Measurements from ENCODE around the gene FBXW11.

Gene FBXW11

DNA sequence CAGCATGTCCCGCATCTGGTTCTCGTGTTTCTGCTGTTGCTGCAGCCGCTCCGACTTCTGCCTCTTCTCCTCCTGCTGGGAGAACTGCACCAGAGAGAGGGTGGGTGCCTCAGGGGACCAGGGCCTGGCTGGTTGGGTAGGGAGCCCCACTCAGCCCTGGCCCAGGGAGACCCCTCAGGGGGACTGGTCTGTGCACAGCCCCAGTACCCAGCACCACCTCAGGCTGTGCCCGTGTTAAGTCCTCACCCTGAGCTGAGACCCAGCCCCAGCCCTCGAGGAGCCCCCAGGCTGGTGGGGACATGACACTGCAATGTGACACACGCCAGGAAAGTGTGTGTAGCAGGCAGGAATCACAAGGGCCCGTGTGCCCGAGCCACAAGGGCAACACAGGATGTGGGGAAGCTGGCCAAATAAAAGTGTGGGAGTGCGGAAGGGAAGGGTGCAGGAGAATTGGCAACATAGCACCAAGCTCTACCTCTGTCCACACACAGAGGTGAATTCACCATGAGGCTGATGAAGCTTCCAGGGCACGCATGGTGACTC is 48.2 kb upstream of the FBXW11 start:
- Histone ChIP-seq H3K9me2 (replicated peaks; ENCODE audit: low read depth, low read length) (no peaks in the 10 kb centered on the region), H3K9me3 (ENCODE audit: insufficient read depth, low read depth, low read length) (no peaks in the 10 kb centered on the region), H3F3A (ENCODE audit: low read depth) (no peaks in the 10 kb centered on the region), H2AFZ (ENCODE audit: low read length) (no peak overlapping the region), H3K79me2 (ENCODE audit: insufficient read depth, low read length) (no peaks in the 10 kb centered on the region), H3K4me1 (ENCODE audit: insufficient read depth, low read length, poor library complexity, severe bottlenecking) (no peaks in the 10 kb centered on the region), H3K27me3 (ENCODE audit: insufficient read depth, low read length, poor library complexity, severe bottlenecking) (no peaks in the 10 kb centered on the region), H3K9ac (ENCODE audit: low read depth, low read length, poor library complexity, severe bottlenecking) (no peak overlapping the region), H3K4me3 (ENCODE audit: low read length, poor library complexity, severe bottlenecking) (no peak overlapping the region), H3K4me2 (ENCODE audit: low read depth, low read length, poor library complexity, severe bottlenecking) (no peak overlapping the region), H4K20me1 (ENCODE audit: insufficient read depth, low read length, poor library complexity, severe bottlenecking) (no peaks in the 10 kb centered on the region), H3K36me3 (ENCODE audit: insufficient read depth, low read length) (peaks cover 52% of the 10 kb centered on the region; the same call in 1 of the 2 replicates)
- TF ChIP-seq, protein P1, sequence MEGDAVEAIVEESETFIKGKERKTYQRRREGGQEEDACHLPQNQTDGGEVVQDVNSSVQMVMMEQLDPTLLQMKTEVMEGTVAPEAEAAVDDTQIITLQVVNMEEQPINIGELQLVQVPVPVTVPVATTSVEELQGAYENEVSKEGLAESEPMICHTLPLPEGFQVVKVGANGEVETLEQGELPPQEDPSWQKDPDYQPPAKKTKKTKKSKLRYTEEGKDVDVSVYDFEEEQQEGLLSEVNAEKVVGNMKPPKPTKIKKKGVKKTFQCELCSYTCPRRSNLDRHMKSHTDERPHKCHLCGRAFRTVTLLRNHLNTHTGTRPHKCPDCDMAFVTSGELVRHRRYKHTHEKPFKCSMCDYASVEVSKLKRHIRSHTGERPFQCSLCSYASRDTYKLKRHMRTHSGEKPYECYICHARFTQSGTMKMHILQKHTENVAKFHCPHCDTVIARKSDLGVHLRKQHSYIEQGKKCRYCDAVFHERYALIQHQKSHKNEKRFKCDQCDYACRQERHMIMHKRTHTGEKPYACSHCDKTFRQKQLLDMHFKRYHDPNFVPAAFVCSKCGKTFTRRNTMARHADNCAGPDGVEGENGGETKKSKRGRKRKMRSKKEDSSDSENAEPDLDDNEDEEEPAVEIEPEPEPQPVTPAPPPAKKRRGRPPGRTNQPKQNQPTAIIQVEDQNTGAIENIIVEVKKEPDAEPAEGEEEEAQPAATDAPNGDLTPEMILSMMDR (conservative IDR thresholded peaks at IDR 0.05; ENCODE audit: low read length) = no peak
- no peak for TF ChIP-seq EZH2phosphoT487 (IDR thresholded peaks at IDR 0.05; ENCODE audit: borderline replicate concordance)

DNA sequence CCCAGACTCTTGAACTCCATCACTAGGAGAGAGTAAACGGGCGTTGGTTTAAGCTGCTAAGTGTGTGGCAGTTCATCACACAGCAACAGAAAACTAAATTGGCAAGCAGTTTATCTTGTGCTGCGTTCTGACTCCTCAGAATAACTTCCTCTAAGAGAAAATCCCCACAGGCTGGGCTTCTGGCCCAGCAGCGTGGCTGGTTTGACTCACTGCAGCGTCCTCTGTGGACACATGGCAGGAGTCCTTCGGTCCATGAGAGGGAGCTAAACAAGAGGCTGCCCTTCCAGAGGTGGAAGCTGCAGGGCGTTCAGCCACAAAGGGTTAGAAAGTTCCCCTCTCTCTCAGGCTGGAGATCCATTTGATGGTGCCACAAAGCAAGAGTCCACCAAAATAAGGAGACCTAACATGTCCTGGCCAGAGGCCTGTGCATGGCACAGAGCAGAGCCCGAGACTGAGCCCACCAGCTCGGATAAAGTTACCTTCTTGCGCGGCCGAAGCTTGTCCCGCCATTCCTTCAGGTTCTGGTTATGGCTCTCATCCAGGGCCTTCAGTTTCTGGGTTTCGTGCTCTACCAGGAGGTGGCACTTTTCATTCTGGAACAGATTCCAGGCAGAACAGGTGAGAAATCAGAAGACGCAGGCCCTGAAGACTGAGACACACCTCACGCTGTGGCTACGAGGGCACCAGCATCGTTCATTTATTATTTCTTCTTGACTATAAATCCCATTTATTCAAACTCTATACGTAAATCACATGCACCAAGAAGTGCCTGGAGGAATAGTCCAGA is 46.2 kb upstream of the FBXW11 start:
- Histone ChIP-seq H3K4me2 (ENCODE audit: low read depth, low read length, poor library complexity, severe bottlenecking) (no peak overlapping the region), H3K9me3 (ENCODE audit: insufficient read depth, low read depth, low read length) (no peaks in the 10 kb centered on the region), H3K27me3 (ENCODE audit: insufficient read depth, low read length, poor library complexity, severe bottlenecking) (no peaks in the 10 kb centered on the region), H3F3A (ENCODE audit: low read depth) (no peaks in the 10 kb centered on the region), H3K79me2 (ENCODE audit: insufficient read depth, low read length) (no peaks in the 10 kb centered on the region), H3K9ac (ENCODE audit: low read depth, low read length, poor library complexity, severe bottlenecking) (no peak overlapping the region), H4K20me1 (ENCODE audit: insufficient read depth, low read length, poor library complexity, severe bottlenecking) (no peaks in the 10 kb centered on the region), H3K36me3 (ENCODE audit: insufficient read depth, low read length) (peaks cover 54% of the 10 kb centered on the region; the same call in 1 of the 2 replicates), H2AFZ (ENCODE audit: low read length) (no peak overlapping the region), H3K4me1 (ENCODE audit: insufficient read depth, low read length, poor library complexity, severe bottlenecking) (no peaks in the 10 kb centered on the region), H3K4me3 (ENCODE audit: low read length, poor library complexity, severe bottlenecking) (no peak overlapping the region), H3K9me2 (replicated peaks; ENCODE audit: low read depth, low read length) (no peaks in the 10 kb centered on the region)
- TF ChIP-seq, protein P1 (conservative IDR thresholded peaks at IDR 0.05; ENCODE audit: low read length) = no peak
- TF ChIP-seq EZH2phosphoT487 (IDR thresholded peaks at IDR 0.05; ENCODE audit: borderline replicate concordance) = no peak

DNA sequence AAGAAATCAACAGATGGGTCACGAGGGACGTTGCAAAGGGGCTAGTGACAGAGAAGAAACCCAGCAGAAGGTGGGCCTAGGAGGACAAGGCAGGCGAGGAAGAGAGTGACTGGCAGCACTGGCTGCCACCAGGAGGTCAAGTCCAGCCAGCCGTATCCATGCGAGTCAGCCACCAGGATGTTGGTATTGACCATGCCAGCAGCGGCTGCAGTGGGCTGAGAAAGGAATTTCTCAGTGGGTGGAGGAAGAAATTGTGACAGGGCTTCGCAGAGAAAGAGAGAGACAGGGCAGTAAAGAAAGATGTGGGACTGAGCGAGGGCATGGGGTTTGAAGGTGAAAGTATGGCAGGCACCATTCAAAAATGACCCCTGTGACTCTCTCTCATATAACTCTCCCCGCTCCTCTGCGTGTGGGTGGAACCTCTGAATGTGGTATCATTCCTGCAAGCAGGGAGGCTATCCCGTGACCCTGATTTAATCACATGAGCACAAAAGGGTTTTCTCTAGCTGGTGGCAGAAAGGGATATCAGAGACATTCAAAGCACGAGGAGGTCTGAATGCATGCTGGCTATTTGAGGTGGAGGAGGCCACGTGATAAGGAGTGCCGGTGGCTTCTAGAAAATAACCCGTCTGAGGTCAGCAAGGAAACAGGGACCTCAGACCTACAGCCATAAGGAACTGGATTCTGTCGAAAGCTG is 45.4 kb upstream of the FBXW11 start:
- H3K9ac ChIP-seq (ENCODE audit: low read depth, low read length, poor library complexity, severe bottlenecking) = no peak overlapping the region
- H3K4me2 ChIP-seq (ENCODE audit: low read depth, low read length, poor library complexity, severe bottlenecking) = no peak overlapping the region
- no peaks in the 10 kb centered on the region for H4K20me1 ChIP-seq (ENCODE audit: insufficient read depth, low read length, poor library complexity, severe bottlenecking)
- no peak for TF ChIP-seq EZH2phosphoT487 (IDR thresholded peaks at IDR 0.05; ENCODE audit: borderline replicate concordance)
- TF ChIP-seq, protein P1 (conservative IDR thresholded peaks at IDR 0.05; ENCODE audit: low read length) = no peak
- no peaks in the 10 kb centered on the region for H3K9me2 ChIP-seq (replicated peaks; ENCODE audit: low read depth, low read length)
- no peaks in the 10 kb centered on the region for H3K79me2 ChIP-seq (ENCODE audit: insufficient read depth, low read length)
- no peaks in the 10 kb centered on the region for H3F3A ChIP-seq (ENCODE audit: low read depth)
- no peak overlapping the region for H2AFZ ChIP-seq (ENCODE audit: low read length)
- H3K9me3 ChIP-seq (ENCODE audit: insufficient read depth, low read depth, low read length) = no peaks in the 10 kb centered on the region
- peaks cover 58% of the 10 kb centered on the region; the same call in 1 of the 2 replicates for H3K36me3 ChIP-seq (ENCODE audit: insufficient read depth, low read length)
- no peak overlapping the region for H3K4me3 ChIP-seq (ENCODE audit: low read length, poor library complexity, severe bottlenecking)
- H3K4me1 ChIP-seq (ENCODE audit: insufficient read depth, low read length, poor library complexity, severe bottlenecking) = no peaks in the 10 kb centered on the region
- no peaks in the 10 kb centered on the region for H3K27me3 ChIP-seq (ENCODE audit: insufficient read depth, low read length, poor library complexity, severe bottlenecking)

Data from Loucy (cell line).